Kidney (tissue), 14 donors: ENCODE measurements around the gene ATP11A. TPM values are rescaled to one million over a fixed set of nuclear protein-coding genes. Genes with fewer than 3 reads are reported as not detected.

Experiments used
- DNase-seq, 5 donors: peaks; one replicate each; pipeline ENCODE4 v3.0.0-alpha.2; 2013 to 2020
- FAIRE-seq: peaks from 2 replicates; lab custom pipeline; 2012; peaks lifted over from hg19 to GRCh38; lab: Jason Lieb, UNC
- H3K27ac ChIP-seq, 2 donors: one replicate each; pipeline ENCODE4 v1.7.0; 2013; ENCODE audit warnings: low read depth in 2 of 2, low read length in 2 of 2, inconsistent platforms in 1 of 2
- H3K27me3 ChIP-seq: one replicate; pipeline ENCODE4 v1.7.1; 2013; ENCODE audit warnings: low read length, inconsistent platforms; ENCODE audit not compliant: control insufficient read depth, insufficient read depth
- H3K36me3 ChIP-seq, 3 donors: one replicate each; pipeline versions ENCODE4 v1.7.0 to v1.7.1; 2013; ENCODE audit warnings: low read length in 3 of 3, control low read depth in 1 of 3, inconsistent platforms in 1 of 3; ENCODE audit not compliant: insufficient read depth in 3 of 3, control insufficient read depth in 2 of 3
- H3K4me1 ChIP-seq, 3 donors: one replicate each; pipeline versions ENCODE4 v1.7.0 to v1.7.1; 2013; ENCODE audit warnings: low read length in 3 of 3, inconsistent platforms in 1 of 3, low read depth in 1 of 3; ENCODE audit not compliant: control insufficient read depth in 2 of 3, insufficient read depth in 2 of 3
- H3K4me3 ChIP-seq, 3 donors: one replicate each; pipeline versions ENCODE4 v1.7.0 to v1.8.1; 2013; ENCODE audit warnings: low read length in 3 of 3, control low read depth in 1 of 3, inconsistent platforms in 1 of 3
- H3K9ac ChIP-seq, 3 donors: one replicate each; pipeline versions ENCODE4 v1.7.0 to v1.7.1; 2013; ENCODE audit warnings: low read length in 3 of 3, control low read depth in 1 of 3, inconsistent platforms in 1 of 3
- H3K9me3 ChIP-seq, 3 donors: one replicate each; pipeline versions ENCODE4 v1.7.0 to v1.7.1; 2013; ENCODE audit warnings: low read length in 3 of 3, control low read depth in 1 of 3, inconsistent platforms in 1 of 3; ENCODE audit not compliant: control insufficient read depth in 2 of 3, insufficient read depth in 1 of 3
- CTCF ChIP-seq: IDR thresholded peaks from 3 replicates; pipeline ENCODE4 v1.5.1; 2012; ENCODE audit warnings: mild to moderate bottlenecking, moderate library complexity, borderline replicate concordance; ENCODE audit not compliant: insufficient read depth; ENCODE audit errors: extremely low read depth
- intact Hi-C: fragments of 100-400 bp; cut with DNase I; formaldehyde crosslinking; loops from one replicate; pipeline ENCODE4 v1.11.1; 2022
- polyA plus RNA-seq: library from polyadenylated mRNA; stranded (reverse); fragments of 350-450 nt; fragmentation: Illumina TruSeq; extraction: RNeasy Lipid Tissue Mini Kit (QIAGEN cat#74804); gene quantifications from one replicate; pipeline ENCODE4 v1.2.3, GENCODE V29; 2014; ENCODE audit warnings: low read depth, low replicate concordance; ENCODE audit not compliant: insufficient read depth
- total RNA-seq: library from RNA; stranded (reverse); fragmentation: NEBNext Ultra II Directional; extraction: Animal tissue kit (Norgen Biotek cat#: 25700); gene quantifications from one replicate; pipeline ENCODE4 v1.2.1, GENCODE V29; 2021
- donor health status: control.
- donor health status: control.
- donor health status: control.
- donor health status: control.
- donor health status: control.
- donor health status: DM: yes; HTN: yes; CAD: no.
- donor health status: Normal renal cell carcinoma (clear cell type).

The ATP11A gene
- total and polyA plus RNA-seq, 2 donors from 2014 or later = 4.9 to 212 TPM

- DNase-seq = peak in 1 of 5 donors; percentile 38
- FAIRE-seq = no peak
- peaks cover 0 to 4% (median 0%) of the 10 kb centered on the region in 3 donors for H3K36me3 ChIP-seq
- peaks cover 0 to 24% (median 7%) of the 10 kb centered on the region in 3 donors for H3K4me1 ChIP-seq
- no peak overlapping the region for H3K4me3 ChIP-seq
- no peak overlapping the region for H3K27ac ChIP-seq
- no peak for TF ChIP-seq CTCF
- H3K9me3 ChIP-seq = no peaks in the 10 kb centered on the region
- no peak overlapping the region for H3K9ac ChIP-seq
- no peaks in the 10 kb centered on the region for H3K27me3 ChIP-seq
- intact Hi-C loops = no loop called here
Observed at GRCh38 chr13:112928020-112928971, 238.5 kb downstream of the ATP11A start.

GRCh38 chr13:112928972-112929782 lies 239.3 kb downstream of the ATP11A start:
- Histone ChIP-seq H3K9me3 (no peaks in the 10 kb centered on the region), H3K36me3 (peaks cover 0 to 4% (median 0%) of the 10 kb centered on the region in 3 donors), H3K4me1 (peaks cover 0 to 24% (median 7%) of the 10 kb centered on the region in 3 donors), H3K4me3 (peak overlapping the region in 2 of 3 donors; percentile 23 to 30), H3K27ac (no peak overlapping the region), H3K9ac (no peak overlapping the region), H3K27me3 (no peaks in the 10 kb centered on the region)
- no peak for TF ChIP-seq CTCF
- FAIRE-seq = no peak
- intact Hi-C loops = no loop called here
- DNase-seq = peak in 3 of 5 donors; percentile 46 to 77 (median 60)

GRCh38 chr13:112929783-112930055 lies 239.9 kb downstream of the ATP11A start:
- Histone ChIP-seq H3K27ac (no peak overlapping the region), H3K9ac (no peak overlapping the region), H3K36me3 (peaks cover 0 to 4% (median 0%) of the 10 kb centered on the region in 3 donors), H3K9me3 (no peaks in the 10 kb centered on the region), H3K27me3 (no peaks in the 10 kb centered on the region), H3K4me1 (peaks cover 0 to 24% (median 7%) of the 10 kb centered on the region in 3 donors), H3K4me3 (peak overlapping the region in 2 of 3 donors; percentile 7 to 12)
- no peak for FAIRE-seq
- no peak for DNase-seq
- TF ChIP-seq CTCF = no peak
- intact Hi-C loops = no loop called here
